Ectodermal cell (in vitro differentiated cells): Measurements from ENCODE around the gene COL4A6.

Source experiments
- H3K27ac ChIP-seq: 2 replicates; pipeline ENCODE4 v1.7.0; 2013; ENCODE audit warnings: mild to moderate bottlenecking, low read depth, low read length; ENCODE audit not compliant: insufficient read depth, poor library complexity, severe bottlenecking
- H3K27me3 ChIP-seq: 2 replicates; pipeline ENCODE4 v1.7.0; 2013; ENCODE audit warnings: mild to moderate bottlenecking, low read length; ENCODE audit not compliant: insufficient read depth, control insufficient read depth, poor library complexity, severe bottlenecking
- H3K36me3 ChIP-seq: one replicate; pipeline ENCODE4 v1.7.0; 2013; ENCODE audit warnings: low read length; ENCODE audit not compliant: control insufficient read depth, insufficient read depth
- H3K4me1 ChIP-seq: one replicate; pipeline ENCODE4 v1.7.0; 2013; ENCODE audit warnings: low read length; ENCODE audit not compliant: control insufficient read depth, insufficient read depth
- H3K4me3 ChIP-seq: 2 replicates; pipeline ENCODE4 v1.7.0; 2013; ENCODE audit warnings: low read depth, low read length, control low read depth; ENCODE audit not compliant: insufficient read depth
- H3K9me3 ChIP-seq: 2 replicates; pipeline ENCODE4 v1.7.0; 2013; ENCODE audit warnings: mild to moderate bottlenecking, low read length, moderate library complexity; ENCODE audit not compliant: control insufficient read depth
- WGBS, 2 experiments: methylation state at CpG; one replicate each; pipeline ENCODE4 v1.1.7; 2013; ENCODE audit warnings: missing lambda C conversion rate in 2 of 2; 5-methylcytosine and 5-hydroxymethylcytosine counted together

Gene COL4A6

DNA sequence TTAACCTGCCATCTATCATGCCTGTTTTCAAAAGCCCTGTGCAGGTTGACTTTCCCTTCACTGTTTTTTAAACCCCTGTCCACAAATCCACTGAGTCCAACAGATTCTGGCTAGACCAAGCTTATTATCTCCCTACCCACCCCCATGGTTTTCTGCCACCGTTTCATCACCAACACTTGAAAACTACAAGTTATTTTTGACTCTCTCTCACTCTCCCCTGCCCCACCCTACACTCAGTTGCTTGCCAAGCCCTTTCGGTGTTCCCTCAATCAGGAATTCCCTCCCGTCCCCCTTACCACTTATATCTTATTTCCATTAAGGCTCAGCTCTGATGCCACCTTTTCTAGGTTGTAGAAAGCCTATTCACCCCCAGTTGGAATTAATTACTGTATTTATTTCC, 316.9 kb downstream of the COL4A6 start:
- 79 to 90% methylated on average over 3 of the region's 3 CpGs for WGBS, 2 experiments
- Histone ChIP-seq H3K27me3 (no peaks in the 10 kb centered on the region), H3K9me3 (no peaks in the 10 kb centered on the region), H3K36me3 (no peaks in the 10 kb centered on the region), H3K4me1 (no peaks in the 10 kb centered on the region), H3K4me3 (no peak overlapping the region), H3K27ac (no peak overlapping the region)

DNA sequence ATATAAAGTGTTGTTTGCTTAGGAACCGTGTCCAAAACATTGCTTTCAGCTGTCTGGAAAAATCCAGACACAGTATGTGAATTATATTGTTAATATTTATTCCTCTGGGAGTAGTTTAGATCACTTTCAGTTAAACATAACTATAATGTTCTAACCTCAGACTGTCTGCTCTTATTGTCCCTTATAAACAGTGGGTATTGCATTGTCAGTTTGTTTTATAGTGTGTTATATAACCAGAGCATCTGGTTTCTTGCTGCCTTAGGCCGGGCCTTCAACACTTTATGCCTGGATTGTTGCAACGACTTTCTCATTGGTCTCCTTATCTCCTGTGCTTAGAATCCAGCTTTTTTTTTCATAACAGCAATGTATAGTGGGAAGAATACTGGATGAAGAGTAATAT, 320.2 kb downstream of the COL4A6 start:
- Histone ChIP-seq H3K9me3 (no peaks in the 10 kb centered on the region), H3K27ac (no peak overlapping the region), H3K4me1 (no peaks in the 10 kb centered on the region), H3K36me3 (no peaks in the 10 kb centered on the region), H3K27me3 (no peaks in the 10 kb centered on the region), H3K4me3 (no peak overlapping the region)
- WGBS, 2 experiments: 82% methylated on average over 2 of the region's 3 CpGs; no CpG with 5 or more reads in 1 of the 2 experiments

DNA sequence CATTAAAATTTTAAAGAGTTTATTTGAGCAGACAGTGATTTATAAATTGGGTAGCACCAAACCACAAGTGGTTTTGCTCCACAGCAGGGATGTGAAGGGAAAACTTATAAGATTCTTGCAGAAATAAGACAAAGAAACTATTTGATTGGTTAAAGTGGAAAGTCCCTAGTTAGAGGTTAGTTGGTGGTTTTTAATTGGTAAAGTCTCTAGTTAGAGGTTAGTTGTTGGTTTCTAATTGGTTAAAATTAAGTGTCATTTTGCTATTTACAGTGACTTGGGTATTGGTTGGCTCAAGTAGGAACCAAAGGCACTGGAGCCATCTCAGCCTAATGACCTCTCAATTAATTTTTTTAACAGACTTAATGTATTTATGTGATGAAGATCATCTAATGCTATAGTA, 323.7 kb downstream of the COL4A6 start:
- no peaks in the 10 kb centered on the region for H3K36me3 ChIP-seq
- no peaks in the 10 kb centered on the region for H3K9me3 ChIP-seq
- no peak overlapping the region for H3K4me3 ChIP-seq
- H3K27me3 ChIP-seq: no peaks in the 10 kb centered on the region
- H3K4me1 ChIP-seq: no peaks in the 10 kb centered on the region
- H3K27ac ChIP-seq: no peak overlapping the region
